HG03354 (cell line): ENCODE data around the gene MIPOL1.
A peak's percentile ranks its signal among the peaks of the same experiment; 100 is the strongest.
"Not testable (repeated sequence)": the region's sequence is repeated elsewhere in the genome, so short reads cannot be mapped to it uniquely, and the experiment has no call there.

Experiments
- ATAC-seq: cut with Tn5 transposase; IDR thresholded peaks from one replicate; pipeline ENCODE4 v1.9.1; 2021; ENCODE audit warnings: mild to moderate bottlenecking; ENCODE audit not compliant: unreplicated experiment, poor library complexity, severe bottlenecking

The MIPOL1 gene, protein sequence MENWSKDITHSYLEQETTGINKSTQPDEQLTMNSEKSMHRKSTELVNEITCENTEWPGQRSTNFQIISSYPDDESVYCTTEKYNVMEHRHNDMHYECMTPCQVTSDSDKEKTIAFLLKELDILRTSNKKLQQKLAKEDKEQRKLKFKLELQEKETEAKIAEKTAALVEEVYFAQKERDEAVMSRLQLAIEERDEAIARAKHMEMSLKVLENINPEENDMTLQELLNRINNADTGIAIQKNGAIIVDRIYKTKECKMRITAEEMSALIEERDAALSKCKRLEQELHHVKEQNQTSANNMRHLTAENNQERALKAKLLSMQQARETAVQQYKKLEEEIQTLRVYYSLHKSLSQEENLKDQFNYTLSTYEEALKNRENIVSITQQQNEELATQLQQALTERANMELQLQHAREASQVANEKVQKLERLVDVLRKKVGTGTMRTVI

DNA sequence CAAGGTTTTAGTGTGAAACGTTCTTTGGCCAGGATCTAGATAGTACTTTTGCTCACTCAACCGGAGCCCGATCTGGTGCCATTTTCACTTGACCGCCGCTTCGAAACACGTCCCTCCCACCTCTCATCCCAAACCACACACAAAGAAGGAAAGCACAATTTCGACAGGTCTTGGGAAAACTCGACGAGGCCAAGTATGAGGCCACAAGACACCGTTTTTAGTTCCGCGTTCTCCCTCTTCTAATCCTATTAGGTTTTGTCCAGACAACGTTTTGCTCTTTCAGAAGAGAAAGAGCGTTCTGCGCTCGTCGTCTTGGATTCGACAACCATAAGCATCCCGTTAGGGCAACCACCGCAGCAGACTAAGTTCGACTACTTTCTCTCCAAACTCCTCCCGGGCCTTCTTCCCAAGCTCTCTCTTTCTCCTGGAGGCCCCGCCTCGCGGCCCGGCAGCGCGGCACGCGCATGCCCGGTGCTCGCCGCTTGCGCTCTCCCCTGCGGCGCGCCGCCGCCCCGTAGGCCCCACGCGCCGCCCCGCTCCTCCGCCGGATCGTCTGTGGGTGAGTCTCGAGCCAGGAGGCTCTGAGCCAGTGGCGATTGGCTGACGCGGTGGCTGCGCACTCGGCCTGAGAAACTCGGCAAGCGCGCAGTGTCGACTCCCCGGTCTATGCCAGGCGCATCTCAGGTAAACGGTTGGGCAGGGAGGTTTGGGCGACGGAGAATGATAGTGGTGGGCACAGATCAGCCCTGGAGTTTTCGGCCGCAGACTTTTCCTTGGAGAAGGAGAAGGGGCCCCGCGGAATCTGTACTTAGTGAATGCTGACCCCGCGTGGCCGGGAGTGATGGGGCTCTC, at the start of gene MIPOL1:
MIPOL1 (plus strand) TSS at position 517 of the 852 bp plus-strand sequence. CDS start 49,952 bp downstream, outside the sequence.
- ATAC-seq: peak; percentile 49

DNA sequence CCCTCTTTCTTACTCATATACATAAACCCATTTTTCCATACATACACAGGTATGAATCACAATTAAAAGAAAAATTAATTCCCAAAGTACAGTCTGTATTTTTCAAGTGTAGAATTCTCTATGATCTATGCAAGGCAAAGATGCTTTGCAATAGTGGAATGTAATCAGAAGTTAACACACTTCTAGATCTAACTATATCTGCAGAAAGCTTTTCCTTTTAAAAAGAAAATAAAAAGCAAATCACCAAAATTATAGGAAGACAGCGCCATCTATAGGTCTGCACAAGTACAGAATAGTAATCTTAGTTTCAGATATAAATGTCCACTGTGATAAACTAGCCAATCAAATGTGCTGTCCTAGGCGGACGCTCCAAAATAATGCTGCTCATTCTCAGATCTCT, 47.3 kb upstream of the MIPOL1 start:
- ATAC-seq: peak; percentile 71

DNA sequence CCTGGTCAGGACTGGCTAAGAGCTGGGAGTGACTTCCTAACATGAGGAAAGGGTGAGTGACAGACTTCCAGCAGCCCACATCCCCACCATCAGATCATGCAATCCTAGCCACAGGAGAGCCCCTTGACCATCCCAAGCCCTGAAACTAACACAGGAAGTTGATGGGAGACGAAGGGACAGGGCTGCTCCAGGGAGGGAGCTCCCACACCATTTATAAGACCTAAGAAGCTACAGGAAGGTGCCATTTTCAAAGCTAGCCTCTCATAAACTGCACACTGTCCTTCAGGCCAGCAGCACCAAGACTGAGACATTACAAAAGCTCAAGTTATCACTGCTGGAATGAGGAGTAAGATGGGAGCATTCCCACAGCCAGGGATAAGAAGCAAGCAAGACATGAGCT, 44.7 kb upstream of the MIPOL1 start:
- ATAC-seq: no peak

DNA sequence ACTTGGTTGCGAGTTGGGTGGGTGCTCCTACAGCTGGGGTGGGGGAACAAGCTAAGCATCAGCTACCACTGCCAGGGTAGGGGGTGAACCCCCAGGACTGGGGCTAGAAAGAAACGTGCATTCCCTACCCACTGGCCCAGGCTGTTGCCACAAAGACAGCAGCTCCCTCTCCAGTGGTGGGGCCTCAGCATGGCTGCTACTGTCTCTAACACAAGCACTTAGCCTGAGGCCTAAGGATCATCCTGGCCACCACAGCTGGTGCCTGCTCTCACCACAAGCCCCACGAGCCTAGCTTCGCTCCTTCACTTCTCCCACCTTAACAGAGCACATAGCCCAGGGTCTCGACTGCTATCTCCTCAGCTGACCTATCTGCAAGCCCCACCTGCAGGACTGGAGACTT, 44.3 kb upstream of the MIPOL1 start:
- ATAC-seq: no peak

DNA sequence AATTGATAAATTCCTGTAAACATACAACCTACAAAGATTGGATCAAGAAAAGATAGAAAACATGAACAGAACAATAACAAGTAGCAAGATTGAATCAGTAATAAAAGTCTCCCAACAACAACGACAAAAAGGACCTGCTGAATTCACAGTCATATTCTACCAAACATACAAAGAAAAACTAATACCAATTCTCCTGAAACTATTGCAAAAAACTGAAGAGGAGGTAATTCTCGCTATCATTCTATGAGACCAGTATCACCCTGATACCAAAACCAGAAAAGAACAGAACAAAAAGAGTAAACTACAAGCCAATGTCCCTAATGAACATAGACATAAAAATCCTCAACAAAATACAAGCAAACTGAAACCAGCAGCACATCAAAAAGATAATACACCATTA, 39.8 kb upstream of the MIPOL1 start:
- ATAC-seq: no peak

DNA sequence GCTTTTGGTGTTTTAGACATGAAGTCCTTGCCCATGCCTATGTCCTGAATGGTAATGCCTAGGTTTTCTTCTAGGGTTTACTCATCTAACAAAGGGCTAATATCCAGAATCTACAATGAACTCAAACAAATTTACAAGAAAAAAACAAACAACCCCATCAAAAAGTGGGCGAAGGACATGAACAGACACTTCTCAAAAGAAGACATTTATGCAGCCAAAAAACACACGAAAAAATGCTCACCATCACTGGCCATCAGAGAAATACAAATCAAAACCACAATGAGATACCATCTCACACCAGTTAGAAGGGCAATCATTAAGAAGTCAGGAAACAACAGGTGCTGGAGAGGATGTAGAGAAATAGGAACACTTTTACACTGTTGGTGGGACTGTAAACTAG, 35.4 kb upstream of the MIPOL1 start:
- ATAC-seq: not testable (repeated sequence)

DNA sequence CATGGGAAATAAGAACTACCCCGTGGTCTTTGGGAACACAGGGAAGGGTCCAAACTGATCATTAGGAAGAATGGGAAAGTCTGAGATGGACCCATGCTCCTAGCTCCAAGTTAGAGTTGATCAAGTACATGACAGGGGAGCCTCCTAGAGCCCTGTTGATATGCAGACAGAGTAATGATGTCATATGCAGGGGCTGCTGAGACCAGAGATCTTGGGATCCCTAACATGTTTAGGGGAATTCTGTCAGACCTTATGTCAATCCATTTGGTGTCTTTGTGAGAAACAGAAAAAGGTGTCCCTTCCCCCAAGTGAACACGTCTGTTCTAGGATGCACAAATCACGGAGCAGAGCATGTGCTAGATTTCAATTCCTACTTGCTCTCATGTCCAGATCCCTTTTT, 31.9 kb upstream of the MIPOL1 start:
- no peak for ATAC-seq

DNA sequence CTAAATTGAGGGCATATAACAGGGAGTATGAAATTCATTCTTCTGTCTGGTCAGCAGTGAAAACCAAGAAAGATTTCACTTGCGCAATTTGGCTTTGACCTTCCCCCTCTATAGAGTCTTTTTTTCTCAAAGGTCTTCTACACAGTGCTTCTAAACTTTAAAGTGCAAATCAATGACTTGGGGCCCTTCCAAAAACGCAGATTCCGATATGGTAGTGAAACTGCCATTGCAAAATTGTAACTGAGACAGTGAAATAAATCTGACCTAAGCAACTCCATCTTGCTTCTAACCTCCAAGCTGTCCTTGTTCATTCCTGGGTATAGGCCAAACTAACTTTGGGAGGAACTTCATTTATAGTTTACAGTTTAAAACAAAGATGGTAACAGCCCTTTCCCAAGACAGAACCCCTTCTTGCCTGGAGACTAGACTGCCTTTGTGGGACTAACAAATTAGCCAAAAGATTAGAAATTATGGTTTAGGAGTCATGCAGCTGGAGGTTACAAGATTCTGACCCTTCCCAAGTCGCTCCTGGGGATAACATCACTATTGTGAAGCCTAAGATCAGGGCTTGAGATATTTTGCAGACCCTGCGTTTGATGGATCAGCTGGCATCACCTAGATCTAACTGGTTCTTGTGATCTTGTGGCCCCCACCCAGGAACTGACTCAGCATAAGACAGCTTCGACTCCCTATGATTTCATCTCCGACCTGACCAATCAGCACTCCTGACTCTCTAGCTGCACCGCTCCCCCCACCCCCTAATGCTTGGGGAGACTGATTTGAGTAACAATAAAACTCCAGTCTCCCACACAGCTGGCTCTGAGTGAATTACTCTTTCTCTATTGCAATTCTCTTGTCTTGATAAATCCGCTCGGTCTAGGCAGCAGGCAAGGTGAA, 30.3 kb upstream of the MIPOL1 start:
- ATAC-seq: no peak

DNA sequence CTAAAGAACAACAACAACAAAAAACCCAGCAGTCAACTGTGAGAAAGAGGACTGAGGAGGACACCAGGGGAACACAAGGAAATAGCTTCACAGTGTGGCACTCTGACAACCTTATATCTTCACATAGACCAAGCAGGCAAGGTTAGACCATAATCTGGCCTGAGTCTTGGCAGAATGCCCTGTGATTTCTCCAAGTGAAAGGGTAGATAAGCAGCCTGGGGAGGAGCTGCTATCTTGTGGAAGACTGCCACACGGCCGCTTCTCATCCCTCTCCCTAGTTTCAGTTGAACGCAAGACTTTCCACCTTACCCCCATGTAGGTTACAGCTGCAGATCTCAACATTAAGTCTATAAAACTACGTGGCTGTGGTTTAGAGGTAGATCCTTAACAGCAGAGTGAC, 29.0 kb upstream of the MIPOL1 start:
- no peak for ATAC-seq

DNA sequence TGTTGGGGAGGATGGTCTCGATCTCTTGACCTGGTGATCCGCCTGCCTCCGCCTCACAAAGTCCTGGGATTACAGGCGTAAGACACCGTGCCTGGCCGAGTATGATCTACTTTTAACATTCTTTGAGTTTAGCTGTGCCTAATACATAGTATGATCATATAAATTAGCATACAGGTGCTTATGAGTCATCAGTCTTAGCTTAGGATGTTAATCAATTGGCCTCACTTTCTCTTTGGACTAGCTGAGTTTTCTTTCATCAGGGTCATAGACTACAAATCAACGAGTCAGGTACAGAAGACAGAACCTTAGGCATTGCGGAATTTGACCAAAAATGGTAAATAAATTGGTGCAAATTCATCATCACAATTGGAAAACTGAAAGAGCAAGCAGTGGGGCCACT, 27.5 kb upstream of the MIPOL1 start:
- no peak for ATAC-seq

DNA sequence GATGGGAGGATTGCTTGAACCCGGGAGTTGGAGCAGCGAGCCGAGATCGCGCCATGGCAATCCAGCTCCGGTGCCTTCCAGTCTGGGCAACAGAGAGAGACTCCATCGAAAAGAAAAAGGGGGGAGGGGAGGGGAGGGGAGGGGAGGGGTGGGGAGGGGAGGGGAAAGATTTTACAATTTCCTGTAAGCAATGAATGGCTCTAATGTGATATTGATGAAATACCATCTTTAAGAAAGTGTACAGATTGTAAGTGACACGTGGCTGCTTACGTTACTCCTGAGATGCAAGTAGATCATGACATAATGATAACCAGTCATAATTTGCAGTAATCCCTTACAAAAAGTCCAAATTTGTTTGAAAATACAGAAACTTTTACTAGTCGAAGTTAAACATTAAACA, 26.7 kb upstream of the MIPOL1 start:
- no peak for ATAC-seq

DNA sequence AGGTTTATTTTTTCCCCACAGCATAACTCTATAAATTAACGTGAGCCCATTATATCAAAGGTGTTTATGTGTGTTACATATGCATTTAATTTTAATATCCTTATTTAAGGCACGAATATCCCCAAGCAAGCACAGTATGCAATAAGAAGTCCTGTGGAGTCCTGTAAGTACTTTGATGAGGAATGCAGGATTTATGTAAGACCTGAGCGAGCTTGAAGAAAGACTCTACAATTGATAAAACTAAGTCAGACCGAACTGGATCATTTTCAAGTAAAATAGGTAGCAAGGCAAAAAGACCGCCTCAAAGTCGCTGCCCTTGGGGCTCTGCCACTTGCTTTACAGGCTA, 26.1 kb upstream of the MIPOL1 start:
- ATAC-seq: no peak

DNA sequence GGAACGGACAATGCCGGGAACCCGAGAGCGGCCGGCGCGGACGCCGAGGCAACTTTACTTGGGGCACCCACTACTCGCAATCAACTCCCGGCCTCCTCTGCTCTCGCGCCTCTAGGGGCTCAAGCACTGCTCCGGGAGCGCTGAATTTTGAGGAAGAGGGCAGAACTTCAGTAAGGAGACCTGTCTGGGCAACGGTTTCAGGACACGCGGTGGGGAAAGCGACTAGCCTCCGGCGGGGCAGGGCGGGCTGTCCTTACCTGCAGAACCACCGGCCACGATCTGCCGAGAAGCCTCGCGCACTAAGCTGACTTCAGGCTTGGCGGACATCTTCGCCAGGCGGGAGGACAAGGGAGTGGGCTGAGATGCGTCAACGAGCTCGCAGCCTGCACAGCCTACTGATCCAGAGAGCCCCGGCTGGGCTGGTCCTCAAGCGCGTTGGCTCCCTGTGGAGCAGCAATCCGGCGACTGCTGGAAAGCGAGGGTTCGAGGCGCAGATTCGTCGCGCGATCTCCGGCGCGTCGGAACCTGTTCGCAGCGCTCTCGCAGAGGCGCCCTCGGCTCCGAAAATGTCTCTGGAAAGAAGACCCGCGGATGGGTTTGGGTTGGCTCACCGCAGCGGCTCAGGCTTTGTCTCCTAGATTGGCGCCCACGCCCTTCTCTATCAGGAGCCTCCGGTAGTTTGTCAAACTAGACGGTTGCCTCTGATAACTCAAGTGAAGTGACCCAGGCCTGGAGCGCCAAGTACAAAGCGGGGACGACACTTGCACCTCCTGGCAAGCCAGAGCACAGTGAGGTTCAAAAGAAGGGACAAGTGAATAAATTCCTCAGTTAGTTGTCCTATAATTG, 25.5 kb upstream of the MIPOL1 start, which contains the start of gene SLC25A21:
SLC25A21 (minus strand) TSS at position 583 of the 846 bp plus-strand sequence.
- no peak for ATAC-seq

DNA sequence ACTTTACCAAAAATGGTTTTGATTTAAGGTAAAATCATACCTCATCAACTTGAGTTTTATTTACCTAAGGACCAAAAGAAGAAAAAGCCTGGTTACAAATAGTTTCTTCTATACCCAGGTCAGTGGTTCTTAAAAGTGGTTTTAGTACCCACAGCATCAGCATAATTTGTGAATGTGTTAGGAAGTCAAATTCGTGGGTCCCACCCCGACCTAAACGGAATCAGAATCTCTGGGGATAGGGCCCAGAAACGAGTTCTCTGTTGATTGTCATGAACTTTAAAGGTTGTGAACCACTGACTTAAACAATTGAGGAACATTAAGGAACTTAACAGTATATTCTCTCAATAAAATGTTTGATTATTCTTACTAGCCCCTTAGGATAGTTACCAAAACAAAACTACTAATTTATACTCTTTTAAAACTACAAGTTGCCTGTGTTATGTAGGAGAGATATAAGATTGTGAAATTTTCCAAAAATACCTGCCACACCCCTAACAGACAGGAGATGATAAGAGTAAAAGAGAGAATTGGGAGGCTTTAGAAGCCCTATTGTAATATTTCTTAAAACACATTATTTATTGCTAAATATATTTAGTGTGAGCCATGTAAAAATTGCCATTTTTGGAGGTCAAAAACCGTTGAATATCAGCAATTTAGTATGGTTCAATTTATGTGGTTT, 24.7 kb upstream of the MIPOL1 start:
- ATAC-seq: no peak

DNA sequence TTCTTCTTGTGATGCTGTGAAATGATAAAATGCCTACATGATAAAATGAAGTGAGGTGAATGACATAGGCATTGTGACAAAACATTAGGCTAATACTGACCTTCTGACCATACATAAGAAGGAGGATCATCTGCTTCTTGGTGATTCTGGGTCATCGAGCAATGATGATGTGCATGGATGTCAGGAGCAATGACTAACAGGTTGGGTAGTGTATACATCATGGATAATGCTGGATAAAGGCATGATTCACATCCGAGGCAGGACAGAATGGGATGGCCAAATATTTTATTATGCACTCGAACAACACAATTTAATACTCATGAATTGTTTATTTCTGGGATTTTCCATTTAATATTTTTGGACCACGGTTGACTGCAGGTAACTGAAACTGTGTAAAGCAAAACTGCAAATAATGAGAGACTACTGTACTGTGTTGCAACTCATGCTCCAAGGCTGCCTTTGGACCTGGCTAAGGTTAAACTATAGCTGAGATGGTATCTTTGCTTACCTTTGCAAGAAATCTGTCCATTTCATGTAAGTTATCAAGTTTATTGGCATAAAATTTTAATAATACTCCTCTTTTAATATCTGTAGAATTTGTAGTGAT, 17.7 kb upstream of the MIPOL1 start:
- ATAC-seq: no peak

DNA sequence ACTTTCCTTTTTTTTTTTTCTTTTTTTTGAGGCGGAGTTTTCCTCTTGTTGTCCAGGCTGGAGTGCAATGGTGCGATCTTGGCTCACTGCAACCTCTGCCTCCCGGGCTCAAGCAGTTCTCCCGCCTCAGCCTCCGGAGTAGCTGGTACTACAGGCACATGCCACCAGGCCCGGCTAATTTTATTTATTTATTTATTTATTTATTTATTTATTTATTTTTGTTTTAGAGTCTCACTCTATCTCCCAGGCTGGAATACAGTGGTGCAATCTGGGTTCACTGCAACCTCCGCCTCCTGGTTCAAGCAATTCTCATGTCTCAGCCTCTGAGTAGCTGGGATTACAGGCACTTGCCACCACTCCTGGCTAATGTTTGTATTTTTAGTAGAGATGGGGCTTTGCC, 16.9 kb upstream of the MIPOL1 start:
- not testable (repeated sequence) for ATAC-seq

DNA sequence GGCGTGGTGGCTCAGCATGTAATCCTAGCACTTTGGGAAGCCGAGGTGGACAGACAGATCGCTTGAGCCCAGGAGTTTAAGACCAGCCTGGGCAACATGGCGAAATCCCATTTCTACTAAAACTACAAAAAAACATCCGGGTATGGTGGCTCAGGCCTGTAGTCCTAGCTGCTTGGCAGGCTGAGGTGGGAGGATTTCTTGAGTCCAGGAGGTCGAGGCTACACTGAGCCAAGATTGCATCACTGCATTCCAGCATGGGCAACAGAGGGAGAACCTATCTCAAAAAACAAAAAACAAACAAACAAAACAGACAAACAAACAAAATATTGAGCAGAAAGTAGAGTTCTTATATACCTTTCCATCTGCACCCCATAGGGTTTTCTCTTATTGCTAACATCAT, 16.3 kb upstream of the MIPOL1 start:
- ATAC-seq: no peak

DNA sequence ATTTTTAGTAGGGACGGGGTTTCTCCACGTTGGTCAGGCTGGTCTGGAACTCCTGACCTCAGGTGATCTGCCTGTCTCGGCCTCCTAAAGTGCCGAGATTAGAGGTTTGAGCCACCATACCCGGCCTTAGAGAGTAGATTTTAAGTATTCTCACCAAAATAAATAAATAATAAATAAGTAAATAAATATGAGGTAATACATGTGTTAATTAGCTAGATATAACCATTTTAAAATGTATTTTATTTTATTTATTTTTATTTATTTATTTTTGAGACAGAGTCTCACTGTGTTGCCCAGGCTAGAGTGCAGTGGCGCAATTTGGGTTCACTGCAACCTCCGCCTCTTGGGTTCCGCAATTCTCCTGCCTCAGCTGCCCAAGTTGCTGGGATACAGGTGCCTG, 13.2 kb upstream of the MIPOL1 start:
- not testable (repeated sequence) for ATAC-seq
